Mesangial cell (primary cell): ENCODE results near the gene PCDHB8. TPM values are rescaled to one million over a fixed set of nuclear protein-coding genes. Genes with fewer than 3 reads are reported as not detected.

Source experiments
- total RNA-seq: library from RNA; depleted of rRNA; stranded (reverse); fragments of >200 nt; gene quantifications from 2 replicates; pipeline ENCODE4 v1.2.3, GENCODE V29; 2015

PCDHB8 gene
- 0.25 TPM in 1 of 2 replicates, not detected in the other for total RNA-seq

GRCh38 chr5:141177577-141178191, at the start of gene PCDHB8:
Gene PCDHB8, plus strand, starts transcription at chr5:141177790. Its CDS starts 245 bp downstream, at chr5:141178035.

DNA sequence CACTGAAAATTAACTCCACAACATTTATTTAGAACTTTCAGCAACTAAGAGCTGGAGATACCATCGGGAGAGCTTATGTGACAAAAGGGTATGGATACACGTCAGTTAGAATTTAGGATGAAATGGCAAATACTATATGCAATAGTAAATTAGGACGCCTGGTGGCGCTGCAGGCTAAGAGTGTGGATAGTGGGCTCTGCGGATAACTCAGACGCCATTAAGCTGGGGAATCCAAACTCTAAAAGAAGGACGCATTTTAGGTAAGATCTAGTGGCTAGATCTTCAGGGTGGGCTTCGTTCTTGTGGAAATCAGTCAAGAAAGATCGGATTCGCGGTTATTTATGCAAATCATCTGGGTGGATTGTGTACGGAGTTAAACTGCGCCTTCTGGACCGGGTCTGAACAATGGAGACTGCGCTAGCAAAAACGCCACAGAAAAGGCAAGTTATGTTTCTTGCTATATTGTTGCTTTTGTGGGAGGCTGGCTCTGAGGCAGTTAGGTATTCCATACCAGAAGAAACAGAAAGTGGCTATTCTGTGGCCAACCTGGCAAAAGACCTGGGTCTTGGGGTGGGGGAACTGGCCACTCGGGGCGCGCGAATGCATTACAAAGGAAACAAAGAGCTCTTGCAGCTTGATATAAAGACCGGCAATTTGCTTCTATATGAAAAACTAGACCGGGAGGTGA, 42.4 kb upstream of the PCDHB8 start, which contains the start of gene PCDHB5:
PCDHB5 (plus strand) TSS at position 177 of the 688 bp plus-strand sequence; CDS start at position 406, 229 bp downstream.

GRCh38 chr5:141149812-141150211, 27.8 kb upstream of the PCDHB8 start, which contains the start of gene PCDHB6:
Gene PCDHB6, plus strand, starts transcription at chr5:141150057. Its CDS starts 201 bp downstream, at chr5:141150258.

DNA sequence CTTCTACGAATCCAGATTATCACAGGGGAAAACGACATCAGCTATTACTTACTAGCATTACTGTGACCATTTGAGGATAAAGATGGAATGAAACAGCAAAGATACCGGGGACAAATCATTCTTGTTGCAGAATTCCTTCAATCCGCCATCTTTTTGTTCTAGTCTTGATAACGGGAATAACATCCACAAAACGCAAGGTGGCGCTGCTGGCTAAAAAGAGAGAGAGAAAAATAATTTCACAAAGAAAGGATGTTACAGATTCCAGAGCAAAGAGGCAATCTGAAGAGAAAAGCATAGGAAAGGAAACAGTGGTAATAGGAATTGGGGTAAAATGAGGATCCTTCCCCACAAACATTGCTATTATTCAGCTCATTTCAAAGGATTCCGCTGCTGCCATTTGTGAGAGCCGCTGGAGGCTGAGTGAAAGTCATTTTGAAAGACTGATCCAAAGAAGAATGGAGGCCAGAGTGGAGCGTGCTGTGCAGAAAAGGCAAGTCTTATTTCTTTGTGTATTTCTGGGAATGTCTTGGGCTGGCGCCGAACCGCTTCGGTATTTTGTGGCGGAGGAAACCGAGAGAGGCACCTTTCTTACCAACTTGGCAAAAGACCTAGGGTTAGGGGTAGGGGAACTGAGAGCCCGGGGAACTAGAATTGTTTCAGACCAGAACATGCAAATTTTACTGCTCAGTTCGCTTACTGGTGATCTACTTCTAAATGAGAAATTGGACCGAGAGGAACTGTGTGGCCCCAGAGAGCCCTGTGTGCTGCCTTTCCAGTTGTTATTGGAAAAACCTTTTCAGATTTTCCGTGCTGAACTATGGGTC, 5.0 kb upstream of the PCDHB8 start, which contains the start of gene PCDHB7:
PCDHB7 (plus strand) TSS at position 264 of the 824 bp plus-strand sequence; CDS start at position 456, 192 bp downstream.

GRCh38 chr5:141182248-141182647, 4.7 kb downstream of the PCDHB8 start, which contains the start of gene PCDHB16:
Gene PCDHB16, plus strand, starts transcription at chr5:141182387. Its CDS starts 173 bp downstream, at chr5:141182560.

GRCh38 chr5:141186897-141187512, 9.4 kb downstream of the PCDHB8 start, which contains the start of gene PCDHB9:
Gene PCDHB9, plus strand, starts transcription at chr5:141187161. Its CDS starts 158 bp downstream, at chr5:141187319.

GRCh38 chr5:141192110-141192725, 14.6 kb downstream of the PCDHB8 start, which contains the start of gene PCDHB10:
Gene PCDHB10, plus strand, starts transcription at chr5:141192353. Its CDS starts 200 bp downstream, at chr5:141192553.

DNA sequence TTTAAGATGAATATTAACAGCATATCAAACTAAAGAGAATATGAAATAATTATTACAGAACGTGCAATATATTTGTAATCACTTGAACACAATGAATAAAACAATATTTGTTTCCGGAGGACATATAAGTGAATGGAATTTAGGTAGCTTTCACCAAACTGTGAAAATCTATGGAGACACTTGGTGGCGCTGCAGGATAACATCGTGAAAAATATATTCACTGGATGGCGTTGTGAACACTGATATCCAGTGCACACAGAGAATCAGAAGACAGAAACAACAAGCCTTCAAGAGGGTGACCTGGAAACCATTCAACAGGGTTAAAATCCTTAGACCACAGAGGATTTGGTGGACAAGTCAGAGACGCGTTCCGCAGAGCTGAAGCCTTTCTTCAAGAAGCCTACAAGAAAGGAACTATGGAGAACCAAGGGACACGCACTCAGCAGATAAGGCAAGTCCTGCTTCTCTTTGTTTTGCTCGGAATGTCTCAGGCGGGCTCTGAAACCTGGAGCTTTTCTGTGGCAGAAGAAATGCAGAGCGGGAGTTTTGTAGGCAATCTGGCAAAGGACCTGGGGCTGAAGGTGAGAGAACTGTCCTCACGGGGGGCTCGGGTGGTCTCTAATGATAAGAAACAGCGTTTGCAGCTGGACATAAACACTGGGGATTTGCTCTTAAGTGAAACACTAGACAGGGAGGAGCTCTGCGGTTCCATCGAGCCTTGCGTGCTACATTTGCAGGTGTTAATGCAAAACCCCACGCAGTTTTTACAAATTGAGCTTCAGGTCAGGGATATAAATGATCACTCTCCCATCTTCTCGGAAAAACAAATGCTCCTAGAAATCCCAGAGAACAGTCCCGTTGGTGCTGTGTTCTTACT, 22.0 kb downstream of the PCDHB8 start, which contains the start of gene PCDHB11:
PCDHB11 (plus strand) TSS at position 269 of the 877 bp plus-strand sequence; CDS start at position 417, 148 bp downstream.

DNA sequence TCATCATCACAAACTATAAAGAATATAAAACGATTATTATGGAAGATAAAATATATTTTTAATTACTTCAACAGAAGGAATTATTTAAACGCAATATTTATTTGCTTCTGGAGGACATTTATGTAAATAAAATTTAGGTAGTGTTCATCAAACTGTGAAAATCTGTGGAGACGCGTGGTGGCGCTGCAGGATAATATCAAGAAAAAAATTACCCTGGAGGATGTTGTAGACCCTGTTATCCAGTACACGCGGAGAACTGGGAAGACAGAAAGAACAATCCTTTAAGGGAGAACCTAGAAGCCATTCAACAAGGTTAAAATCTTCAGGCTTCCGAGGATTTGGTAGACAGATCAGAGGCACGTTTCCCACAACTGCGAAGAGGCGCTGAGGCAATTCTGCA, 30.9 kb downstream of the PCDHB8 start, which contains the start of gene PCDHB12:
PCDHB12 (plus strand) TSS at position 242 of the 400 bp plus-strand sequence. CDS start 189 bp downstream, outside the sequence.

GRCh38 chr5:141213656-141214339, 36.2 kb downstream of the PCDHB8 start, which contains the start of gene PCDHB13:
Gene PCDHB13, plus strand, starts transcription at chr5:141213919. Its CDS starts 205 bp downstream, at chr5:141214124.

DNA sequence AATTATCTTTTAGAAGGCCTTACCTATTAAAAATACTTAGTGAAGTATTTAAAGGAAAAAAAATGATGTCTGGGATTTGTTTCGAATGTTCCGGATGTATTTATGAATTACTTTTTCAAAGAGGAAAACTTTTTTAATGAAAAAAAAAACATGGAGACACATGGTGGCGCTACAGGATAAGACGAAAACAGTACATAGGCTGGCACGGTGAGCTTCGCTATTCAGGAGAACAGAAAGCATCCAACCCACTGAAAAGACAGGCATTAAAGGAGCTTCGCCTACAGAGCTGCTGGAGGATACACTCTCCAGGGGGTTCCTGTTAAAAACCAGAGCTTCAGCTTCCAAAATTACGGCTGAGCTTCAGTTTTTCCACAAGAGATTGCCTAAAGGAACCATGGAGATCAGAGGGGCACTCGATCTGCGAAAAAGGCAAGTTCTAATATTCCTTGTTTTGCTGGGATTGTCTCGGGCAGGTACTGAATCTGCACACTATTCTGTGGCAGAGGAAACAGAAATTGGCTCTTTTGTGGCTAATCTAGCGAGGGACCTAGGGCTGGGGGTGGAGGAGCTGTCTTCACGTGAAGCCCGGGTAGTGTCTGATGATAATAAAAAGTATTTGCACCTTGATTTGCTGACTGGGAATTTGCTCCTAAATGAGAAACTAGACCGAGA, 45.7 kb downstream of the PCDHB8 start, which contains the start of gene PCDHB14:
PCDHB14 (plus strand) TSS at position 232 of the 672 bp plus-strand sequence; CDS start at position 395, 163 bp downstream.

Other genes with a start within 250 kb of the PCDHB8 start
- gene PCDHAC2, start 211.3 kb upstream of the PCDHB8 start, total RNA-seq = 0.25 and 0.65 TPM in 2 replicates
- gene PCDHB1, start 126.4 kb upstream of the PCDHB8 start, total RNA-seq = not detected in 2 replicates
- 0.49 and 0.76 TPM in 2 replicates for gene PCDHB2, start 83.2 kb upstream of the PCDHB8 start, total RNA-seq
- 0.16 and 0.38 TPM in 2 replicates for gene PCDHB3, start 77.3 kb upstream of the PCDHB8 start, total RNA-seq
- gene PCDHB4, start 56.0 kb upstream of the PCDHB8 start, total RNA-seq = 0.13 and 0.49 TPM in 2 replicates
- gene PCDHB5, start 42.6 kb upstream of the PCDHB8 start, total RNA-seq = 0.33 and 1.5 TPM in 2 replicates
- under 0.01 TPM in 1 of 2 replicates, not detected in the other for gene PCDHB6, start 27.7 kb upstream of the PCDHB8 start, total RNA-seq
- gene PCDHB7, start 5.1 kb upstream of the PCDHB8 start, total RNA-seq = 0.16 and 0.63 TPM in 2 replicates
- 0.16 and 0.63 TPM in 2 replicates for gene PCDHB16, start 4.6 kb downstream of the PCDHB8 start, total RNA-seq
- 0.25 TPM in 1 of 2 replicates, not detected in the other for gene PCDHB9, start 9.4 kb downstream of the PCDHB8 start, total RNA-seq
- 0.16 and 0.89 TPM in 2 replicates for gene PCDHB10, start 14.6 kb downstream of the PCDHB8 start, total RNA-seq
- gene PCDHB11, start 21.8 kb downstream of the PCDHB8 start, total RNA-seq = 0.16 and 0.63 TPM in 2 replicates
- under 0.01 and 0.25 TPM in 2 replicates for gene PCDHB12, start 30.9 kb downstream of the PCDHB8 start, total RNA-seq
- 0.16 and 1.1 TPM in 2 replicates for gene PCDHB13, start 36.1 kb downstream of the PCDHB8 start, total RNA-seq
- 0.16 and 0.63 TPM in 2 replicates for gene PCDHB14, start 45.6 kb downstream of the PCDHB8 start, total RNA-seq
- gene PCDHB15, start 67.6 kb downstream of the PCDHB8 start, total RNA-seq = 0.16 and 1.0 TPM in 2 replicates
- gene SLC25A2, start 126.3 kb downstream of the PCDHB8 start, total RNA-seq = 0.63 TPM in 1 of 2 replicates, not detected in the other
- 24.3 and 29.2 TPM in 2 replicates for gene TAF7, start 143.0 kb downstream of the PCDHB8 start, total RNA-seq
- gene PCDHGA1, start 152.7 kb downstream of the PCDHB8 start, total RNA-seq = 0.33 and 0.51 TPM in 2 replicates
- 1.1 and 4.1 TPM in 2 replicates for gene PCDHGA2, start 161.0 kb downstream of the PCDHB8 start, total RNA-seq
- gene PCDHGA3, start 166.0 kb downstream of the PCDHB8 start, total RNA-seq = 0.65 and 2.5 TPM in 2 replicates
- 0.49 and 2.9 TPM in 2 replicates for gene PCDHGB1, start 172.3 kb downstream of the PCDHB8 start, total RNA-seq
- 0.33 and 2.2 TPM in 2 replicates for gene PCDHGA4, start 177.2 kb downstream of the PCDHB8 start, total RNA-seq
- 0.65 and 2.5 TPM in 2 replicates for gene PCDHGB2, start 182.2 kb downstream of the PCDHB8 start, total RNA-seq
- gene PCDHGA5, start 186.4 kb downstream of the PCDHB8 start, total RNA-seq = 0.33 and 1.5 TPM in 2 replicates
- gene PCDHGB3, start 192.5 kb downstream of the PCDHB8 start, total RNA-seq = 0.98 and 3.8 TPM in 2 replicates
- 1.6 and 5.6 TPM in 2 replicates for gene PCDHGA6, start 196.1 kb downstream of the PCDHB8 start, total RNA-seq
- gene PCDHGA7, start 205.0 kb downstream of the PCDHB8 start, total RNA-seq = 0.49 and 4.1 TPM in 2 replicates
- gene PCDHGB4, start 209.9 kb downstream of the PCDHB8 start, total RNA-seq = 4.2 and 7.1 TPM in 2 replicates
- under 0.01 and 0.89 TPM in 2 replicates for gene PCDHGA8, start 214.8 kb downstream of the PCDHB8 start, total RNA-seq
- 10.6 and 15.8 TPM in 2 replicates for gene PCDHGB5, start 220.2 kb downstream of the PCDHB8 start, total RNA-seq
- gene PCDHGA9, start 225.0 kb downstream of the PCDHB8 start, total RNA-seq = 0.98 and 6.1 TPM in 2 replicates
- 2.0 and 6.3 TPM in 2 replicates for gene PCDHGB6, start 230.2 kb downstream of the PCDHB8 start, total RNA-seq
- 2.8 and 10.5 TPM in 2 replicates for gene PCDHGA10, start 235.2 kb downstream of the PCDHB8 start, total RNA-seq
- gene PCDHGB7, start 239.9 kb downstream of the PCDHB8 start, total RNA-seq = 5.1 and 18.1 TPM in 2 replicates
- gene PCDHGA11, start 243.3 kb downstream of the PCDHB8 start, total RNA-seq = 5.4 and 10.4 TPM in 2 replicates